Heart right ventricle (tissue), 16 donors: ENCODE results near the gene ZNF385D. TPM values are rescaled to one million over a fixed set of nuclear protein-coding genes. Genes with fewer than 3 reads are reported as not detected.

Experiments used
- ATAC-seq, 8 donors: fragments of 200-7000 bp; cut with Tn5 transposase; one replicate each; pipeline ENCODE4 v1.9.1; 2020; ENCODE audit warnings: mild to moderate bottlenecking in 8 of 8, moderate library complexity in 8 of 8, moderate number of reproducible peaks in 1 of 8
- DNase-seq, 2 donors: peaks; one replicate each; pipeline ENCODE4 v3.0.0-alpha.2; 2020
- H3K27ac ChIP-seq, 10 donors: fragments of 200-600 bp; sonication (generic) in 2 of 10; one replicate each; pipeline versions ENCODE4 v1.5.0 to v1.8.0; 2020 to 2022; ENCODE audit warnings: mild to moderate bottlenecking in 3 of 10
- H3K27me3 ChIP-seq, 7 donors: fragments of 200-600 bp; one replicate each; pipeline ENCODE4 v1.8.0; 2021 to 2022; ENCODE audit warnings: mild to moderate bottlenecking in 2 of 7
- H3K36me3 ChIP-seq, 9 donors: fragments of 200-600 bp; sonication (generic) in 1 of 9; one replicate each; pipeline versions ENCODE4 v1.5.0 to v1.8.0; 2020 to 2022; ENCODE audit warnings: mild to moderate bottlenecking in 2 of 9
- H3K4me1 ChIP-seq, 9 donors: fragments of 200-600 bp; sonication (generic) in 1 of 9; one replicate each; pipeline versions ENCODE4 v1.5.0 to v1.8.0; 2020 to 2022; ENCODE audit warnings: mild to moderate bottlenecking in 4 of 9
- H3K4me3 ChIP-seq, 10 donors: fragments of 200-600 bp; sonication (generic) in 2 of 10; one replicate each; pipeline versions ENCODE4 v1.5.0 to v1.8.0; 2020 to 2022; ENCODE audit warnings: mild to moderate bottlenecking in 7 of 10, moderate library complexity in 2 of 10
- H3K9me3 ChIP-seq, 11 donors: fragments of 200-600 bp in 10 of 11; sonication (generic) in 2 of 11; one replicate each; pipeline versions ENCODE4 v1.5.0 to v1.8.0; 2013 to 2022; ENCODE audit warnings: mild to moderate bottlenecking in 2 of 11, control low read depth in 1 of 11, moderate library complexity in 1 of 11
- CTCF ChIP-seq, 9 donors: fragments of 200-600 bp; sonication (generic) in 2 of 9; IDR thresholded peaks; one replicate each; pipeline versions ENCODE4 v1.5.0 to v1.8.0; 2021 to 2022; ENCODE audit warnings: antibody characterized with exemption in 9 of 9, mild to moderate bottlenecking in 5 of 9, moderate library complexity in 1 of 9
- WGBS, 2 donors: extraction: QIAGEN DNeasy Blood & Tissue Kit; methylation state at CpG; one replicate each; pipeline ENCODE4 v1.1.7; 2013; ENCODE audit warnings: inconsistent platforms in 1 of 2; 5-methylcytosine and 5-hydroxymethylcytosine counted together
- intact Hi-C, 10 donors: fragments of 100-400 bp; cut with DNase I; formaldehyde crosslinking; loops; one replicate each; pipeline versions ENCODE4 v1.11.1 to v1.14.2; 2022
- polyA plus RNA-seq, 2 donors: library from polyadenylated mRNA; stranded (reverse); fragments of 200-250 nt; gene quantifications; one replicate each; pipeline ENCODE4 v1.2.3, GENCODE V29; 2013
- total RNA-seq, 10 donors: library from RNA; stranded (reverse); fragmentation: NEBNext Ultra II Directional in 3 of 10; extraction: Animal tissue kit (Norgen Biotek cat#: 25700) in 3 of 10; gene quantifications; one replicate each; pipeline versions ENCODE4 v1.2.1 to v1.2.4, GENCODE V29; 2021 to 2023
- donor health status: Arrhythmogenic right ventricular cardiomyopathy.
- donor health status: ischemic (EF 13 %, LVEDD 7.1; RV severe dilation, severe dysfunction).
- donor health status: healthy with polysubstance abuse.
- donor health status: DM: no; HTN: yes; CAD: no.
- donor health status: DM: no; HTN: no; CAD: no.
- donor health status: ischemic (EF 25% LVEDD 6.9; RV normal size, moderate dysfunction).
- donor health status: ischemic (EF 25% LVEDD 5.7; RV mildly dilated, moderate dysfunction).
- donor health status: healthy.
- donor health status: DM: yes; HTN: yes; CAD: no.
- donor health status: Ischemic cardiomyopathy.
- donor health status: ischemic (EF 35%, LVEDD 5.7; RV mildly dilated, moderate dysfunction).
- donor health status: nonischemic (EF 11% LVEDD 7.7; RV severe dilation, severe dysfunction).
- donor health status: DM: yes; HTN: yes; CAD: no.
- donor health status: PGD.
- donor health status: ischemic (EF 29% LVEDD 5.4; RV normal size, mild dysfunction).
- donor health status: nonischemic (EF 23%, LVEDD 6.1; RV moderate dilation, normal function).

The ZNF385D gene
- total and polyA plus RNA-seq, 12 donors, result 3.0 to 24.9 (median 7.2) TPM

- intact Hi-C loops, result no loop called here
- ATAC-seq (peak in 3 of 8 donors; percentile 38 to 51 (median 40)), DNase-seq (no peak)
- Histone ChIP-seq H3K4me3 (no peak overlapping the region), H3K9me3 (peaks cover 0 to 2% (median 0%) of the 10 kb centered on the region in 11 donors), H3K27ac (peak overlapping the region in 6 of 10 donors; percentile 4 to 70 (median 42)), H3K36me3 (no peaks in the 10 kb centered on the region), H3K27me3 (no peaks in the 10 kb centered on the region), H3K4me1 (peaks cover 3 to 46% (median 12%) of the 10 kb centered on the region in 9 donors)
- WGBS, 2 donors, result 87 to 94% methylated on average over 1 of the region's 1 CpG
- no peak for TF ChIP-seq CTCF (IDR thresholded peaks at IDR 0.05)
These were observed 27.7 kb upstream of the ZNF385D start for GRCh38 chr3:21778715-21779114.

GRCh38 chr3:21777821-21778220, 26.8 kb upstream of the ZNF385D start:
- ATAC-seq, result no peak
- 98% methylated on average over 2 of the region's 2 CpGs for WGBS, 2 donors
- intact Hi-C loops, result no loop called here
- Histone ChIP-seq H3K27me3 (no peaks in the 10 kb centered on the region), H3K27ac (peak overlapping the region in 2 of 10 donors; percentile 10 to 49), H3K4me1 (peaks cover 0 to 37% (median 6%) of the 10 kb centered on the region in 9 donors), H3K9me3 (peaks cover 0 to 4% (median 0%) of the 10 kb centered on the region in 11 donors), H3K36me3 (no peaks in the 10 kb centered on the region), H3K4me3 (no peak overlapping the region)
- no peak for TF ChIP-seq CTCF (IDR thresholded peaks at IDR 0.05)
- no peak for DNase-seq

- Histone ChIP-seq H3K4me1 (no peaks in the 10 kb centered on the region), H3K27me3 (no peaks in the 10 kb centered on the region), H3K9me3 (peaks cover 0 to 9% (median 0%) of the 10 kb centered on the region in 11 donors), H3K27ac (no peak overlapping the region), H3K4me3 (no peak overlapping the region), H3K36me3 (no peaks in the 10 kb centered on the region)
- intact Hi-C loops, result loop anchor here in 1 of 10 donors (10.0 kb wide), 1 partner anchor 69 kb away; no protein-coding TSS in a partner anchor
- no peak for DNase-seq
- 72 to 74% methylated on average over 2 of the region's 2 CpGs for WGBS, 2 donors
- ATAC-seq, result no peak
- no peak for TF ChIP-seq CTCF (IDR thresholded peaks at IDR 0.05)
These were observed 15.0 kb upstream of the ZNF385D start for GRCh38 chr3:21766002-21766401.

GRCh38 chr3:21755896-21756295, 4.9 kb upstream of the ZNF385D start:
- DNase-seq, result no peak
- Histone ChIP-seq H3K4me3 (no peak overlapping the region), H3K9me3 (no peaks in the 10 kb centered on the region), H3K27me3 (no peaks in the 10 kb centered on the region), H3K36me3 (no peaks in the 10 kb centered on the region), H3K4me1 (peaks cover 0 to 23% (median 8%) of the 10 kb centered on the region in 9 donors), H3K27ac (no peak overlapping the region)
- no peak for TF ChIP-seq CTCF (IDR thresholded peaks at IDR 0.05)
- WGBS, 2 donors, result 79 to 92% methylated on average over 5 of the region's 5 CpGs
- intact Hi-C loops, result loop anchor here in 5 of 10 donors (10.0 kb wide), 3 partner anchors 79 to 1531 kb away; no protein-coding TSS in a partner anchor
- ATAC-seq, result no peak
